Measurements from ENCODE around the gene CDH4. TPM values are rescaled to one million over a fixed set of nuclear protein-coding genes. Genes with fewer than 3 reads are reported as not detected.

CDH4 gene
- total and polyA plus RNA-seq, 4 donors: 0.06 to 0.10 TPM; not detected in 2

DNA sequence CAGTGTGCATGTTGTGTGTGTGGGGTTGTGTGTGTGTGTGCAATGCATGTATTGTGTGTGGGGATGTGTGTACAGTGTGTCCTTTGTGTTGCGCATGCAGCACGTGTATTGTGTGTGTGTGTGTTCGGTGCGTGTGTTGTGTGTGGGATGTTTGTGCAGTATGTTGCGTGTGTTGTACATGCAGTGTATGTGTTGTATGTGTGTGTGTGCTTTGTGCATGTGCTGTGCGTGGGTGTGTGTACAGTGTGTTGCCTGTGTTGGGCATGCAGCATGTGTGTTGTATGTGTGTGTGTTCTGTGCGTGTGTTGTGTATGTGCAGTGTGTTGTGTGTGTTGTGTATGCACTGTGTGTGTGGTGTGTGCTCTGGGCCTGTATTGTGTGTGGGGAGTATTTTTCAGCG, 52.7 kb downstream of the CDH4 start:
- 95% methylated on average over 8 of the region's 8 CpGs for WGBS, 2 donors

DNA sequence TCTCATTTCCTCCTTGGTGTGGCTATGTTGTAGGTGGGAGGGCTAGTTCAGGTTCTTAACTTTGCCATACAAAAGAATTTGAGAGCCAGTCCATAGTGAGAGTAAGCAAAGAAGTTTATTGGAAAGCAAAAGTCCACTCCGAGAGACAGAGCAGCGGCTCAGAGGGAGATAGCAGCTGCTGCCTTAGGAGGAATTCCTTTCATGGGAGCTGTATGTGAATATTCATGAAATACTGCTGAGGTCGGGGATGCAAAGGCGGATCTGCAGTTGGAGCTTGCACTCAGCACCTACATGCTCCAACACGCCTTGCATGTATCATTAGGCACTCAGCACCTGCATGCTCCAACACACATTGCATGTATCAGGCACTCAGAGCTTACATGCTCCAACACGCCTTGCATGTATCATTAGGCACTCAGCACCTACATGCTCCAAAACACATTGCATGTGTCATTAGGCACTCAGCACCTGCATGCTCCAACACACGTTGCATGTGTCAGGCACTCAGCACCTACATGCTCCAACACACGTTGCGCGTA, 54.9 kb downstream of the CDH4 start:
- no peaks in the 10 kb centered on the region for H3K9me3 ChIP-seq (ENCODE audit: control insufficient read depth, low read length)
- no peak overlapping the region for H3K27ac ChIP-seq (ENCODE audit: low read depth in 1 of 2, low read length in 2 of 2)
- no peak for ATAC-seq (ENCODE audit: low FRiP score)
- H3K4me1 ChIP-seq (ENCODE audit: control insufficient read depth in 1 of 2, insufficient read depth in 2 of 2, low read length in 2 of 2): no peaks in the 10 kb centered on the region
- intact Hi-C loops (cut with DNase I): no loop called here
- H3K4me3 ChIP-seq (ENCODE audit: low read length in 2 of 2): no peak overlapping the region
- no peaks in the 10 kb centered on the region for H3K36me3 ChIP-seq (ENCODE audit: control insufficient read depth in 1 of 2, insufficient read depth in 2 of 2, low read length in 1 of 2)
- DNase-seq: peak in 1 of 2 donors; percentile 11
- H3K27me3 ChIP-seq (ENCODE audit: control insufficient read depth in 1 of 2, insufficient read depth in 2 of 2, low read length in 1 of 2): no peaks in the 10 kb centered on the region
- 73 to 78% methylated on average over 10 of the region's 10 CpGs for WGBS, 2 donors

More for the DNA sequence above, 52.7 kb downstream of the CDH4 start:
- DNase-seq (no peak), ATAC-seq (ENCODE audit: low FRiP score) (no peak)
- no peaks in the 10 kb centered on the region for H3K36me3 ChIP-seq (ENCODE audit: control insufficient read depth in 1 of 2, insufficient read depth in 2 of 2, low read length in 1 of 2)
- H3K9me3 ChIP-seq (ENCODE audit: control insufficient read depth, low read length): no peaks in the 10 kb centered on the region
- no peaks in the 10 kb centered on the region for H3K4me1 ChIP-seq (ENCODE audit: control insufficient read depth in 1 of 2, insufficient read depth in 2 of 2, low read length in 2 of 2)
- H3K27ac ChIP-seq (ENCODE audit: low read depth in 1 of 2, low read length in 2 of 2): no peak overlapping the region
- H3K4me3 ChIP-seq (ENCODE audit: low read length in 2 of 2): no peak overlapping the region
- intact Hi-C loops (cut with DNase I): no loop called here
- H3K27me3 ChIP-seq (ENCODE audit: control insufficient read depth in 1 of 2, insufficient read depth in 2 of 2, low read length in 1 of 2): no peaks in the 10 kb centered on the region

DNA sequence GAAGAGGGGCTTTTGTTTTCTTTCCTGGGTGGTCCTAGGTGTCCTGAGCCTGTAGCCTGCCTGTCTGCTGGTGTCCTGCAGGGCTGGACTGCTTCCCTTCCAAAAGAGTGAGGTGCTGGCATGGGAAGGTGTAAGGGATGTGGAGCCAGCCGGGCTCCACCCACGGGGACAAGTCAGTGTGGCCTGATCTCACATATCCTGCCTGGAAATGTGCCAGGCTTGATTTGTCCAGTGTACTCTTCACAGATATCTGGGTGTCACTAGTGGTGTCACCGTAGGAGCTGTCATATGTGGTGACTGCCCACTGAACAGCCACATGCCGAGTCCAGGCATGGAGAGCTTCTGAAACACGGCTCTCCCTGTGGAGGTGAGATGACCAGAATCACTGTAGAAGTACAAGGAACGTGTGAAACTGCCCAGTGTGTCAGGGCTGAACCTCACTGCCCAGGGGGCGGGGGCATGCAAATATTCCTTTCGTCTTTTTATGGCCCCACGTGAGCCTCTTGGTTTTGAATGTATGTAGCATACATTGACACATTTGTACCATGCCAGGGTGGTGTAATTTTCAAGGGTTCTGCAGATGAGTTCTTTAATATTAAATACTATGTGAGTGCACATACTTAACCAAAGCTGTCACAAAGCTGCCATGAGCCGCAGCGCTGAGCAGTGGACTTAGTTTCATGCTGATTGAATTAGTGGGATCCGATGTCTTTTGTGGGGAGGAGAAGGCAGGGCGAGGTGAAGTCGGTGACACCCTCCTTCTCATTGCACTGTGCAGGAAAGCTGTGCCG, 55.8 kb downstream of the CDH4 start:
- Histone ChIP-seq H3K4me3 (ENCODE audit: low read length in 2 of 2) (no peak overlapping the region), H3K4me1 (ENCODE audit: control insufficient read depth in 1 of 2, insufficient read depth in 2 of 2, low read length in 2 of 2) (no peaks in the 10 kb centered on the region), H3K9me3 (ENCODE audit: control insufficient read depth, low read length) (no peaks in the 10 kb centered on the region), H3K36me3 (ENCODE audit: control insufficient read depth in 1 of 2, insufficient read depth in 2 of 2, low read length in 1 of 2) (no peaks in the 10 kb centered on the region), H3K27me3 (ENCODE audit: control insufficient read depth in 1 of 2, insufficient read depth in 2 of 2, low read length in 1 of 2) (no peaks in the 10 kb centered on the region), H3K27ac (ENCODE audit: low read depth in 1 of 2, low read length in 2 of 2) (no peak overlapping the region)
- no peak for DNase-seq
- 54 to 56% methylated on average over 15 of the region's 15 CpGs for WGBS, 2 donors
- ATAC-seq (ENCODE audit: low FRiP score): no peak
- intact Hi-C loops (cut with DNase I): no loop called here

DNA sequence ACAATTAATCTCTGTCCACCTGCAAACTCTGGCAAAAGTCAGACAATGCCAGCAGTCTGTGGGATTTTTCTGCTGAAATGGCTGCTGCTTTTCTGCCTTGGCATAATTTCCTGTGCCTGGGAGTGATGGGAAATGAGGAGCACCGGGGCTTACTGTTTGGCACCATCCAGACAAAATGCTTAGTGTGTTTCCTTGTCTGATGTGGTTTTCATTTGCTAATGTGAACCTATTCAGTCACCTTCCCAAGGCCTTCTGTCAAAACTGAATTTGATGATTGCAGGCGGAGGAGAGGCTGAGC, 56.4 kb downstream of the CDH4 start:
- no peak for ATAC-seq (ENCODE audit: low FRiP score)
- Histone ChIP-seq H3K27ac (ENCODE audit: low read depth in 1 of 2, low read length in 2 of 2) (no peak overlapping the region), H3K36me3 (ENCODE audit: control insufficient read depth in 1 of 2, insufficient read depth in 2 of 2, low read length in 1 of 2) (no peaks in the 10 kb centered on the region), H3K27me3 (ENCODE audit: control insufficient read depth in 1 of 2, insufficient read depth in 2 of 2, low read length in 1 of 2) (no peaks in the 10 kb centered on the region), H3K4me3 (ENCODE audit: low read length in 2 of 2) (no peak overlapping the region), H3K9me3 (ENCODE audit: control insufficient read depth, low read length) (no peaks in the 10 kb centered on the region), H3K4me1 (ENCODE audit: control insufficient read depth in 1 of 2, insufficient read depth in 2 of 2, low read length in 2 of 2) (no peaks in the 10 kb centered on the region)
- WGBS, 2 donors: 39 to 42% methylated on average over 2 of the region's 2 CpGs
- no peak for DNase-seq
- intact Hi-C loops (cut with DNase I): no loop called here

DNA sequence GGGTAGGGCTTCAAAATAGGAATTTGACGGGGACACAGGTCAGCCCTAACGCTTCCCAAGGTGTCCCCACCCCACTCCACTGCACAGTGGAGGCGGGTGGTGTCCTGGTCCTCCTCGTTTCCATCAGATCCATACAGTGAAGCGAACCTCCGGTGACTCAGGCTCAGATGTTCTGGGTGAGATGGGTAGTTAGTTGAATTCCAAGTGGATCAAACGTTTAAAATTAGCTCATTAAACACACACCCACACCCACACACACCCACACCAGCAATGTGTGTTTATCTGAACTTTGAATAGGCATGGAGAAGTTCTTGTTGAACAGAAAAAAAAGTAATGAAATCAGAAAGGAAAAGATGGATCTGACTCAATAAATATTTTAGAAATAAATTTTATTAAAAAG, 58.9 kb downstream of the CDH4 start:
- ATAC-seq (ENCODE audit: low FRiP score): no peak
- WGBS, 2 donors: 62 to 67% methylated on average over 7 of the region's 7 CpGs

DNA sequence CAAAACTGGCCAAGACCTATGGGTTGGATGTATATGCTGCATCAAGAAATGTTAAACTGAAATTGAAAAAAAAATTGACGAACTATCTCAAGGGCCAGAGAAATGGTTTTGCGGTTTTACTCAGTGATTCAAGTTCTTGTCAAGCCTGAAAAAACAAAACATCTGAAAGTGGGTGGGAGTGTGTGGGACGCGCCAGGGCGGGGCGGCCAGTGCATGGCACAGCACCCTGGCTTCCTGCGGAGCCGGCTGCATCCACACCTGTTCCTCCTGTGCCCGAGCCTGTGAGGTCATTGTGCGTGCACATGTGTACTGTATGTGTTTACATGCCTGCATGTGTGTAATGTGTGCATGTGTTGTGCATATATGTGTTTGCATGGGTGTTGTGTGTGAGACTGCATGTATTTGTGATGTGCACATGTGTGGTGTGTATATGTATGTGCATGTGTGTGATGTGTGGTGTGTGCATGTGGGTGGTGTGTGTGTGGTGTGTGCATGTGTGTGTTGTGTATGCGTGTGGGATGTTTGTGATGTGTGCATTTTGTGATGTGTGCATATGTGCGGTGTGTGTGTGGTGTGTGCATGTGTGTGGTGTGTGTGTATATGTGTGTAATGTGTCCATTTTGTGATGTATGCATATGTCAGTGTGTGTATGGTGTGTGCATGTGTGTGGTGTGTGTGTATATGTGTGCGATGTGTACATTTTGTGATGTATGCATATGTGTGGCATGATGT, 59.8 kb downstream of the CDH4 start:
- no peak for ATAC-seq (ENCODE audit: low FRiP score)
- no peaks in the 10 kb centered on the region for H3K36me3 ChIP-seq (ENCODE audit: control insufficient read depth in 1 of 2, insufficient read depth in 2 of 2, low read length in 1 of 2)

More for the DNA sequence above, 58.9 kb downstream of the CDH4 start:
- Histone ChIP-seq H3K9me3 (ENCODE audit: control insufficient read depth, low read length) (no peaks in the 10 kb centered on the region), H3K27me3 (ENCODE audit: control insufficient read depth in 1 of 2, insufficient read depth in 2 of 2, low read length in 1 of 2) (no peaks in the 10 kb centered on the region), H3K4me3 (ENCODE audit: low read length in 2 of 2) (no peak overlapping the region), H3K27ac (ENCODE audit: low read depth in 1 of 2, low read length in 2 of 2) (no peak overlapping the region), H3K36me3 (ENCODE audit: control insufficient read depth in 1 of 2, insufficient read depth in 2 of 2, low read length in 1 of 2) (no peaks in the 10 kb centered on the region), H3K4me1 (ENCODE audit: control insufficient read depth in 1 of 2, insufficient read depth in 2 of 2, low read length in 2 of 2) (no peaks in the 10 kb centered on the region)
- no peak for DNase-seq
- intact Hi-C loops (cut with DNase I): no loop called here

DNA sequence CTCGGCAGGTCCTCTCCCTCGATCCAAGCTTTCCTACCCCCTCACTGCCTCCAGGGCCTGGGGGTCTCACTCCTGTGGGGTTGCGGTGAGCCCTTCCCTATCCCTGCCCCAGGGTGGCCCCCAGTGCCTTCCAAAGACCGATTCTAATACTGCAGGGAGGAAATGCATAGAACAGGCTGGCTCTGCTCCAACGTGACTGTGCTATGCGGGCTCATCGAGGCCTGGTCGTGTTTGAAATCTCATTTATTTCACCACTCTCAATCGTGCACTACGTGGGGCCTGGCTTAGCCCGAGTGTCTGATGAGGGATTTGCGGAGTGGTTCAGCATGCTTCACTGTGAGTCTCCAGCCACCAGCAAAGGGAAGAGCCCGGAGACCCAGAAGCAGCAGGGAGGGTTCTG, 60.9 kb downstream of the CDH4 start:
- peak in 1 of 2 donors; percentile 62 for DNase-seq
- Histone ChIP-seq H3K4me3 (ENCODE audit: low read length in 2 of 2) (no peak overlapping the region), H3K27me3 (ENCODE audit: control insufficient read depth in 1 of 2, insufficient read depth in 2 of 2, low read length in 1 of 2) (no peaks in the 10 kb centered on the region), H3K9me3 (ENCODE audit: control insufficient read depth, low read length) (no peaks in the 10 kb centered on the region), H3K36me3 (ENCODE audit: control insufficient read depth in 1 of 2, insufficient read depth in 2 of 2, low read length in 1 of 2) (no peaks in the 10 kb centered on the region), H3K4me1 (ENCODE audit: control insufficient read depth in 1 of 2, insufficient read depth in 2 of 2, low read length in 2 of 2) (no peaks in the 10 kb centered on the region), H3K27ac (ENCODE audit: low read depth in 1 of 2, low read length in 2 of 2) (no peak overlapping the region)
- intact Hi-C loops (cut with DNase I): no loop called here
- ATAC-seq (ENCODE audit: low FRiP score): no peak
- 39 to 60% methylated on average over 13 of the region's 13 CpGs for WGBS, 2 donors

More for the DNA sequence above, 59.8 kb downstream of the CDH4 start:
- intact Hi-C loops (cut with DNase I): no loop called here
- H3K9me3 ChIP-seq (ENCODE audit: control insufficient read depth, low read length): no peaks in the 10 kb centered on the region
- no peaks in the 10 kb centered on the region for H3K27me3 ChIP-seq (ENCODE audit: control insufficient read depth in 1 of 2, insufficient read depth in 2 of 2, low read length in 1 of 2)
- no peaks in the 10 kb centered on the region for H3K4me1 ChIP-seq (ENCODE audit: control insufficient read depth in 1 of 2, insufficient read depth in 2 of 2, low read length in 2 of 2)
- no peak for DNase-seq
- H3K4me3 ChIP-seq (ENCODE audit: low read length in 2 of 2): no peak overlapping the region
- WGBS, 2 donors: 86% methylated on average over 13 of the region's 13 CpGs
- no peak overlapping the region for H3K27ac ChIP-seq (ENCODE audit: low read depth in 1 of 2, low read length in 2 of 2)

DNA sequence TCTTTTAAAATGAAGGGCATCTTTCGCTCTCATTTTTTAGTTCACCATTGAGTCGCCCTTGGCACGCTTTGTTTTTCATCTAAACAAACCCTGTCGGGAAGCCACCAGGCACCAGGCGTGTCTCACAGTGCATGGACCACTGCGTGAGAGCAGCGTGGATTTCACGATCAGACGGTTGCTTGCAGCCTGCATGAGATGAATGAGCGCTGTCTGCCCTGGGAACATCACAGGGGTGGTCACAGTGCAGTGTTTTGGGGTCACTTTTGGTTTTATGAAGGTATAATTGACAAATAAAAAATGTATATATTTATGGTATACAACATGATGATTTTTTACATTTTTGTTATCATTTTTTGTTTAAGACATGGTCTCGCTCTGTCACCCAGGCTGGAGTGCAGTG, 61.3 kb downstream of the CDH4 start:
- WGBS, 2 donors: 56 to 65% methylated on average over 11 of the region's 11 CpGs
- DNase-seq: no peak
- no peaks in the 10 kb centered on the region for H3K27me3 ChIP-seq (ENCODE audit: control insufficient read depth in 1 of 2, insufficient read depth in 2 of 2, low read length in 1 of 2)
- no peak overlapping the region for H3K4me3 ChIP-seq (ENCODE audit: low read length in 2 of 2)
- ATAC-seq (ENCODE audit: low FRiP score): no peak
- no peaks in the 10 kb centered on the region for H3K36me3 ChIP-seq (ENCODE audit: control insufficient read depth in 1 of 2, insufficient read depth in 2 of 2, low read length in 1 of 2)
- H3K27ac ChIP-seq (ENCODE audit: low read depth in 1 of 2, low read length in 2 of 2): no peak overlapping the region
- H3K9me3 ChIP-seq (ENCODE audit: control insufficient read depth, low read length): no peaks in the 10 kb centered on the region
- intact Hi-C loops (cut with DNase I): no loop called here
- H3K4me1 ChIP-seq (ENCODE audit: control insufficient read depth in 1 of 2, insufficient read depth in 2 of 2, low read length in 2 of 2): no peaks in the 10 kb centered on the region
